ENCODE results near the gene ATP13A3.

ATP13A3 gene

DNA sequence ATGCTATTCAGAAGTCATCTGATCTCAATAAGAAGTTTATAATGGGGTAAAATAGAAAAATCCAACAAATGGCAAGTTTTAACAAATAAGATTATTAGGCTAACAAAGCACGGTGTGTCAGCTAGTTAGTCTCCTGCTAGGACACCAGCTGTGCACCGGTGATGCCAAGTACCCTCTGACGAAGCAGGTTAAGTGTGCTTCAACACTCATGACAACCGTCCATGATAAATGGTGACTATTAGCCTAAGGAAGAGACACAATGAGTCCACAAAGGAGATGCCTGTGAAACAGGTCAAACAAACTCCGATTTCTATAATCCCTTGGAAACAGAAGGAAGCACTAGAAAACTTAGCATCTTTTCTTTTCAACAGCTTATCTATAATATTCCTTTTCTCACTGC lies 36.5 kb downstream of the ATP13A3 start:
- Mint-ChIP-seq H3K4me3 (no peak overlapping the region), H3K4me1 (ENCODE audit: low read depth) (no peaks in the 10 kb centered on the region), H3K27me3 (ENCODE audit: low read depth) (no peaks in the 10 kb centered on the region), H3K27ac (no peak overlapping the region), H3K9me3 (no peaks in the 10 kb centered on the region), H3K36me3 (ENCODE audit: low read depth) (peaks cover 35% of the 10 kb centered on the region)

DNA sequence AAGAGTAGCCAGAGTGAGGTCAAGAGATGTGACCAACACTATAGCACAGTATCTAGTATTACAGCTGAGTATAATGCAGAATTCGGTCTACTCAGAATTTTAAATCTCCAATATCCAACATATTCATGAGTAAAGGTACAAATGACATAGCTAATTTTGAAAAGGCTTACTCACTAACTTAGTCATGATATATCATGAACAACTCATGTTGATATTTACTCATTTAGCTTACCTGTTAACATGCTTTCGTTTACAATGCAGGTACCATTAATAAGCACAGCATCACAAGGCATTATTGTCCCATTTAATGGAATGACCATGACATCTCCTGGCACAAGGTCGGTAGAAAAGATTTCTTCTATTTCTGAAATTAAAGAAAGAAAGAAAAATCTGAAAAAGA lies 36.9 kb downstream of the ATP13A3 start:
- Mint-ChIP-seq H3K36me3 (ENCODE audit: low read depth) (peaks cover 36% of the 10 kb centered on the region), H3K27ac (no peak overlapping the region), H3K9me3 (no peaks in the 10 kb centered on the region), H3K4me1 (ENCODE audit: low read depth) (no peaks in the 10 kb centered on the region), H3K4me3 (no peak overlapping the region), H3K27me3 (ENCODE audit: low read depth) (no peaks in the 10 kb centered on the region)

DNA sequence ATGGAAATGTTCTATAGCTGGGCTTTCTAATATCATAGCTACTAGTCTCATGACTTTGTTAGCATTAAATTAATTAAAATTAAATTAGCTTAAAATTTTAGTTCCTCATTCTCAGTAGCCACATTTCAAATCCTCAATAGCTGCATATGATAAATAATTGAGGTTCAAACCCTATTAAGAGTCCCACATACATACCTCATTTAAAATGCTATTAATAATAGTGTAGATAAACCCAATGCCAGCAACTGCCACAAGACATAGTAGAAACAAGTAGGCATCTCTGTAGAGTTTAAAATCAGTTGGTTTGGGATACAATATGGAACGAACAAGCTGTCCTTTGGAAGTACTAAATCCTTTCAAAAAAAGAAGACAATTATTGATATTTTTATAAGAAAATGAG lies 39.1 kb downstream of the ATP13A3 start:
- Mint-ChIP-seq H3K36me3 (ENCODE audit: low read depth) (peaks cover 35% of the 10 kb centered on the region), H3K4me3 (no peak overlapping the region), H3K27ac (no peak overlapping the region), H3K27me3 (ENCODE audit: low read depth) (no peaks in the 10 kb centered on the region), H3K9me3 (no peaks in the 10 kb centered on the region), H3K4me1 (ENCODE audit: low read depth) (no peaks in the 10 kb centered on the region)

DNA sequence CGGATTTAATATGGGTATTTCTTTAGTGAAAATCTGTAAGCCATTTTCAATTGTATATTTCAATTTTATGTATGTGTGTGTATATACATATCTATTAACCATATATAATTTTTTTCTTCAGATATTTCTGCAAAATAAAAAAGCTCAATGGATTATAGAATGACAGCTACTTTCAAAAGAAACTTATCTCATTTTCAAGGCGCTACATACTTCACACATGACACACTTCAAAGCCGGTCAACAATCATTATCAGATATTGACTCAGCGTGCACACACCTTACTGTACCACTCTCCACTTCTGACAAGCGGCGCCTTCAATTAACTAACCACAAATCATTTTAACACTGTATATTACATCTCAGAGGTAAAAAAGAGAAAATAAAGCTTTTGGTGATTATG lies 39.6 kb downstream of the ATP13A3 start:
- Mint-ChIP-seq H3K4me1 (ENCODE audit: low read depth) (no peaks in the 10 kb centered on the region), H3K27ac (no peak overlapping the region), H3K27me3 (ENCODE audit: low read depth) (no peaks in the 10 kb centered on the region), H3K9me3 (no peaks in the 10 kb centered on the region), H3K4me3 (no peak overlapping the region), H3K36me3 (ENCODE audit: low read depth) (peaks cover 36% of the 10 kb centered on the region)

DNA sequence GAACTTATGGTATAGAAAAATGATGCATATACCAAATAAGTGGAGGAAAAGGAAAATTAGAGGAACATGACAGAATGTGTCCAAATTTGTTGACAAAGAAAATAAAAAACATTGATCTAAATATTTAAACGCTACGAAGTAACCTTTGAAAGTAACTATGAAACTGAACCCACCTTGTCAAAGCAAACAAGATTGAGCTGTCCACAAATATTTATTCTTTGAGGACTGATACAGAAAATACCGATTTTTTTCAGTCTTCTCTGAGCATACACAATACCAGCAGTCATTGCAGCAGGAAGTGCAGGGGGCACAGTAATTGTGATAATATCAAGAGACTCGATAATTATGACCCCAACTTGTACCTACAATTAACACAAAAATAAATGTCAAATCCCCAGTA lies 40.0 kb downstream of the ATP13A3 start:
- H3K4me1 Mint-ChIP-seq (ENCODE audit: low read depth), result peaks cover 2% of the 10 kb centered on the region
- no peaks in the 10 kb centered on the region for H3K9me3 Mint-ChIP-seq
- H3K36me3 Mint-ChIP-seq (ENCODE audit: low read depth), result peaks cover 38% of the 10 kb centered on the region
- no peaks in the 10 kb centered on the region for H3K27me3 Mint-ChIP-seq (ENCODE audit: low read depth)
- no peak overlapping the region for H3K4me3 Mint-ChIP-seq
- no peak overlapping the region for H3K27ac Mint-ChIP-seq

DNA sequence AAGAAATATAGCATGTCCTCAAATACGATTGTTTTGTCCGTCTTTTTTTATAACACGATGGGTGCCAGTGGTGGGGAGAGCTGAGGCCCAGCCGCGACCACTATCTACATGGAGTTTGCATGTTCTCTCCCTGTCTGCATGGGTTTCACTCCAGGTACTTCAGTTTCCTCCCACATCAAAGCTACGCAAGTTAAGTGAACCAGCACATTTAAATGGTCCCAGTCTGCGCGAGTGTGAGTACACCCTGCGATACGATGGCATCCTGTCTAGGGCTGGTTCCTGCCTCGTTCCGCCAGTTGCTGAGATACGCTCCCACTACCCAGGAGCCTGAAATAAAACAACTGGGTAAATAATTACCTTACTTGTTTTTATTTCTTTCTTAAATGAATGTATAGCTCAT lies 40.6 kb downstream of the ATP13A3 start:
- Mint-ChIP-seq H3K27ac (no peak overlapping the region), H3K4me3 (no peak overlapping the region), H3K9me3 (no peaks in the 10 kb centered on the region), H3K4me1 (ENCODE audit: low read depth) (peaks cover 2% of the 10 kb centered on the region), H3K36me3 (ENCODE audit: low read depth) (peaks cover 33% of the 10 kb centered on the region), H3K27me3 (ENCODE audit: low read depth) (no peaks in the 10 kb centered on the region)

DNA sequence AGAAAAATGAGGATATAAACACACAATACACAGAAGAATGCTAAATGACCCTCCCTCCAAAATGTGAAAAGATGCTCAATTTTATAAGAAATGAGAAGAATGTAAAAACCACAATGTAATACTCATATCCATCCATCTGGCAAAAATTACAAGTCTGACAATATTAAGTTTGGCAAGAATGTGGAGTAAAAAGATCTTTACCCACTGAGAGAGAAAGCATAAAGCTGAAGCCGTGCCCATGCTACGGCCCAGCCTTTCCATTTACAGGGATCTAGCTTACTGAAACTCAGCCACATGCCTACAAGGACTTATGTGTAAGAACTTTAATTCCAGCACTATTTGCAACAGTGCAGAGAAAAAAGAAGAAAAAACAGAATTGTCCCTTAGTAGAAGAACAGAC lies 42.9 kb downstream of the ATP13A3 start:
- H3K27me3 Mint-ChIP-seq (ENCODE audit: low read depth), result no peaks in the 10 kb centered on the region
- peaks cover 7% of the 10 kb centered on the region for H3K4me1 Mint-ChIP-seq (ENCODE audit: low read depth)
- H3K9me3 Mint-ChIP-seq, result no peaks in the 10 kb centered on the region
- H3K4me3 Mint-ChIP-seq, result no peak overlapping the region
- no peak overlapping the region for H3K27ac Mint-ChIP-seq
- H3K36me3 Mint-ChIP-seq (ENCODE audit: low read depth), result peaks cover 32% of the 10 kb centered on the region

DNA sequence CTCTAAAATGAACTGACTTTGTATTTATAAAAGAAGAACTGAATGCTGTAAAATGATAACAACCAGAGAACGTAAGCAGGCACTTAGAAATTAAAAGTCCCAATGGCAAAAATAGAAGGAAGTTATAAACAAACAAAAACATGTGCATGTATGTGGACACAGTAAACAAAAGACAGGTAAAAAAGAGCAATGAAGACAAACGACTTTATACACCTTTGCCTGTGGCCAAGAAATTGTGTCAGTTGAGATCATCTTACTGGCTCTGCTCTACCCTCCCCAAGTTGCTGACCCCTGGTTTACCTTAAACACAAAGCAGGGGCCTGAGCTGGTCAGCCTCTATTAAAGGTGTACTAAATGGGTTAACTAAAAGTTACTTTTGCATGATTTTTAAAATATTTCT lies 46.0 kb downstream of the ATP13A3 start:
- no peaks in the 10 kb centered on the region for H3K9me3 Mint-ChIP-seq
- H3K4me1 Mint-ChIP-seq (ENCODE audit: low read depth), result peaks cover 13% of the 10 kb centered on the region
- no peak overlapping the region for H3K27ac Mint-ChIP-seq
- H3K36me3 Mint-ChIP-seq (ENCODE audit: low read depth), result peaks cover 37% of the 10 kb centered on the region
- H3K27me3 Mint-ChIP-seq (ENCODE audit: low read depth), result no peaks in the 10 kb centered on the region
- no peak overlapping the region for H3K4me3 Mint-ChIP-seq

DNA sequence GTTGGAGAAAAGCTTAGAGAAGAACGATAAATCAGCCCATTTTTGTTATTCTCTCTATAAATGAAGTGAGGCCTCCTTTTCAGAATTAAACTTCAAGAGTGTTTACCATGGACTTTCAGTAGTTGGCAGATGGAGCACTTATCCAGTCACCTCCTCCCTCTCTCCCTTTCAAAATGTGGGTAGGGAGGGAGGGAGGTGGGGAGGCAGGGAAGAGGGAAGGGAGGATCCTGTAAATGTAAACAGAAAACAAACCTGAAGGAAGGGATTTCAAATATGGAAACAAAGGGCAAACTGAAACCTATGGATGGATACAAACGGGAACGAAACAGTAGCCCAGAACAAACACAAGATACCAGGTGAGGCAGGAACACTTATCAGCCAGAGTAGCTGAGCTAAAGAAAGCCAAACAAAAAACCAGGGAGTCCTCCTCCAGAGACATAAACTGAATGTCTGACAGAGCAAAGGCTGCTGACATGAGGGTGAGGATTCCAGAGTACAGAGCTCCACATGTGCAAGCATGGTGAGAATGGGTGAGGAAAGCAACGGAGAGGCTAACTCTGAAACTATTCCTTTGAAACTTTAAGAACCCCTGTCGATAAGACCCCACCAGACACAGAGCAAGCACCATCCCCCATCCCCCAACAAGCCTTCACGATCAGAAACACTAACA lies 46.8 kb downstream of the ATP13A3 start:
- H3K9me3 Mint-ChIP-seq, result no peaks in the 10 kb centered on the region
- H3K27me3 Mint-ChIP-seq (ENCODE audit: low read depth), result no peaks in the 10 kb centered on the region
- H3K4me1 Mint-ChIP-seq (ENCODE audit: low read depth), result peaks cover 13% of the 10 kb centered on the region
- H3K4me3 Mint-ChIP-seq, result no peak overlapping the region
- H3K27ac Mint-ChIP-seq, result no peak overlapping the region
- H3K36me3 Mint-ChIP-seq (ENCODE audit: low read depth), result peaks cover 38% of the 10 kb centered on the region

DNA sequence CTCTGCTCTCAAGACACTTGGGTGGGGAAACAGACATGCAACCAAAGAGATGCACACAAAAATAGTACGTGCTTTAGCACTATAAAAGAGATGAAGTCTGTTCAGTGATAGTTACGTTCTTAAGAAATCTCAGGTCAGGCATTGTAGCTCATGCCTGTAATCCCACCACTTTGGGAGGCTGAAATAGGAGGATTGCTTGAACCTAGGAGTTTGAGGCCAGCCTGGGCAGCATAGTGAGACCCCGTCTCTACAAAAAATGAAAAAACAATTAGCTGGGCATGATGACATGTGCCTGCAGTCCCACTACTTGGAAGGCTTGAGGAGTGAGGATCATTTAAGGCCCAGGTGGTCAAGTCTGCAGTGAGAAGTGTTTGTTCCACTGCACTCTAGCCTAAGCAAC lies 52.3 kb downstream of the ATP13A3 start:
- Mint-ChIP-seq H3K36me3 (ENCODE audit: low read depth) (peaks cover 30% of the 10 kb centered on the region), H3K4me1 (ENCODE audit: low read depth) (peaks cover 9% of the 10 kb centered on the region), H3K27me3 (ENCODE audit: low read depth) (no peaks in the 10 kb centered on the region), H3K27ac (no peak overlapping the region), H3K4me3 (no peak overlapping the region), H3K9me3 (no peaks in the 10 kb centered on the region)

DNA sequence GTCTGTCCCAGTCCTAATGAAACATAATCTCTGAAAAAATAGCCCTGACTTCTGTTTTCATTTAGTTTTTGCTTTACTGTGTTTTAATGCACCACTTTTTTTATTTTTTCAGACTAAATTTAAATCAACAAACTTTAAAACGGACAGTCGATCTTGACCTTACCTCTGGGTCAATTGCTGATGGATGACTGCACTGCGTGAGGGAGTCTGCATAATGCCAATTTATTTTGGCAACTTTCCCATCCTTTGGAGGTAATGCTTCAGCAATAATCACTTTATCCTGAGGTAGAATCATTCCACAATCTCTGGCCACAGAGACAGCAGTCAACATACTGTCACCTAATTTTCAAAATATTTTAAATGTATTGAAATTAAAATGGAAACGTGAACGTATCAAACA lies 55.2 kb downstream of the ATP13A3 start:
- no peak overlapping the region for H3K27ac Mint-ChIP-seq
- H3K27me3 Mint-ChIP-seq (ENCODE audit: low read depth), result no peaks in the 10 kb centered on the region
- H3K36me3 Mint-ChIP-seq (ENCODE audit: low read depth), result peaks cover 36% of the 10 kb centered on the region
- peaks cover 2% of the 10 kb centered on the region for H3K4me1 Mint-ChIP-seq (ENCODE audit: low read depth)
- H3K4me3 Mint-ChIP-seq, result no peak overlapping the region
- no peaks in the 10 kb centered on the region for H3K9me3 Mint-ChIP-seq

DNA sequence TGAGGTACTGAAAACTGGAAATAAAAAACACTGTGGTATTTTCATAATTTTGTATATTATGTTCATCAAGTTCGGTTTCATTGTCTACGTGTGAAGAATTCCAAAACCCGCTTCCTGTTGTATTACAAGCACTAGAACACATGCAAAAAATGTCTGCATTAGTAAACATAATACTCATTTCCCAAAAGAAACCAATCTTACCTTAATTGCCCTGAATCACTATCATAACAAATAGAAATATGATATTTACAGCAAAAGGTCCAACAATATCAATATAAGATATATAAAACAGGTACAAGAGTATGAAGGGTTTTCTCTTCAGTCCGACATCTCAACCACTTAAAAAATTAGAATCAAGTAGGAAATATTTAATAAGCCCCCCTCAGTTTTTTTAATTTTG lies 61.4 kb downstream of the ATP13A3 start:
- no peaks in the 10 kb centered on the region for H3K27me3 Mint-ChIP-seq (ENCODE audit: low read depth)
- no peak overlapping the region for H3K4me3 Mint-ChIP-seq
- H3K36me3 Mint-ChIP-seq (ENCODE audit: low read depth), result peaks cover 27% of the 10 kb centered on the region
- H3K27ac Mint-ChIP-seq, result no peak overlapping the region
- H3K9me3 Mint-ChIP-seq, result no peaks in the 10 kb centered on the region
- H3K4me1 Mint-ChIP-seq (ENCODE audit: low read depth), result no peaks in the 10 kb centered on the region

DNA sequence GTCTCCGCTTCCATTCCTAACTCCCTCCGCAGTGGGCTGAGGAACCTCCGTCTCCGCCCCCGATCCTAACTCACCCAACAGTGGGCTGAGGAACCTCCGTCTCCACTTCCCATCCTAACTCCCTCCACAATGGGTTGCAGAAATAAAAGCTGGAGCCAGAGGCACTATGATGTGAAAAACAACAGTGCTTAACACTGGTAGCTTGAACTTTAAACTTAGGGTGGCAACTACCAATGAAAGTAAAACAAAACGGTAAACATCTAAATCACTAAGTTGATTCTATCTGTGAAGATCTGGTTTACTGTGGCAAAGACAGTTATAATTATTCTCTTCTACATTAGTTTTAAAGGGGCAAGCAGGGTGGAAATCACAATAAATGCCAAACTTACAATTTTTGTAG lies 61.8 kb downstream of the ATP13A3 start:
- Mint-ChIP-seq H3K4me3 (no peak overlapping the region), H3K4me1 (ENCODE audit: low read depth) (no peaks in the 10 kb centered on the region), H3K27me3 (ENCODE audit: low read depth) (no peaks in the 10 kb centered on the region), H3K9me3 (no peaks in the 10 kb centered on the region), H3K27ac (no peak overlapping the region), H3K36me3 (ENCODE audit: low read depth) (peaks cover 27% of the 10 kb centered on the region)

DNA sequence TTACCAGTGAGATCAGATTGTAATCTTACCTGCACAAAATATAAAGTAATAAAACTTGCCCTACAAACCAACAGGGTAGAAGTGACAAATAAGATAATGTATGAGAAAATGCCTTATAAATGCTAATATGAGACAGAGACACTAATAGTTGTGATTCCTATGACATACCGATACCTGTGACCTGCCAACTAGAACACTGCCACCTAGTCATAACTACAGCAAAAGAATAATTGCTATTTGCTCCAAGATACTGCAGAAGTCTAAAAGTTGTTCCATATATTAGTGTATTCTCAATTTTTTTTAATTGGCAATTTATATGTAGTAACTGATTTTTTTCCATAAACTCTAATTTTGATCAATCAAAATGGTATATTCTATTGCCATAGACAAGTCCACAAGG lies 62.4 kb downstream of the ATP13A3 start:
- no peak overlapping the region for H3K27ac Mint-ChIP-seq
- peaks cover 22% of the 10 kb centered on the region for H3K36me3 Mint-ChIP-seq (ENCODE audit: low read depth)

DNA sequence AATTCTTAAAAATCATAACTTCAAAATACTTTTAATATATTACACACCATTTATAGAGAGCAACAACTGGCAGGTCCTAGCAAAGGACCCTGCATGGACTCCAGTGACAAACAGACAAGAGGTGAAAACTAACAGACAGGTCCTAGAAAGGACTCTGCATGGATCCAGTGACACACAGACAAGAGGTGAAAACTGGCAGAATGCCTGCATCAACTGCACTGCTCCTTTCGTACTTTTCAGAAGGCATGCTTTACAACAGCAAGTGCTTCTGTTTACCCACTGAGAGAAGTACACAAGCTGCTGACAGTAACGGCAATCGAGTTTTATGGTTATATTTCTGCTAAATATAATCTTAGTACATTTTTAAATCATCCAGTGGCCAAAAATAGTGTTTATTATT lies 63.5 kb downstream of the ATP13A3 start:
- H3K36me3 Mint-ChIP-seq (ENCODE audit: low read depth), result peaks cover 23% of the 10 kb centered on the region
- H3K9me3 Mint-ChIP-seq, result no peaks in the 10 kb centered on the region
- no peak overlapping the region for H3K4me3 Mint-ChIP-seq
- no peaks in the 10 kb centered on the region for H3K27me3 Mint-ChIP-seq (ENCODE audit: low read depth)
- no peaks in the 10 kb centered on the region for H3K4me1 Mint-ChIP-seq (ENCODE audit: low read depth)
- H3K27ac Mint-ChIP-seq, result no peak overlapping the region

More for the DNA sequence above, 62.4 kb downstream of the ATP13A3 start:
- Mint-ChIP-seq H3K27me3 (ENCODE audit: low read depth) (no peaks in the 10 kb centered on the region), H3K4me3 (no peak overlapping the region), H3K9me3 (no peaks in the 10 kb centered on the region), H3K4me1 (ENCODE audit: low read depth) (no peaks in the 10 kb centered on the region)

DNA sequence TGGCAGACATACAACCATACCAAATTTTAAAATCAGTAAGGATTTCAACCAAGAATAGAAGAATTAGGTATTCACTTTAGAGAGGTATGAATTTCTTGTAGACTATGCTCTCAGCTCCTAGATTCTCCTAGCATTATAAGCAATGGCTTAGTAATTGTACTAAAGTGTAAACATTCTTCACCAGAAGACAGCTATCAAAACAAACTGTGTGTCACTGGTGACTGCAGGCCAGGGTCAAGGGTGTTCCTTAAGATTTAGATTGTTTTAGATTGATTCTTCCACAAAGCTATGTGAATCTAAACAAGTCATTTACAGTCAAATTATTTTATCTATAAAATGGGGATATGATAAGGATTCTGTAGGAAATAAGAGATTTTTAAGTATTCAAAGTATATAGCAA lies 64.6 kb downstream of the ATP13A3 start:
- H3K4me1 Mint-ChIP-seq (ENCODE audit: low read depth), result no peaks in the 10 kb centered on the region
- H3K27ac Mint-ChIP-seq, result no peak overlapping the region
- no peaks in the 10 kb centered on the region for H3K27me3 Mint-ChIP-seq (ENCODE audit: low read depth)
- H3K9me3 Mint-ChIP-seq, result no peaks in the 10 kb centered on the region
- H3K4me3 Mint-ChIP-seq, result no peak overlapping the region
- peaks cover 20% of the 10 kb centered on the region for H3K36me3 Mint-ChIP-seq (ENCODE audit: low read depth)
